Stimulated activated CD8-positive, alpha-beta memory T cell treated with anti-CD3 and anti-CD28 coated beads, Interleukin-12 subunit alpha, Interleukin-12 subunit beta, amount 100 ng/mL, for 4 hours (primary cell): ENCODE measurements around the gene MACROD2.

Source experiments
- DNase-seq: peaks from one replicate; pipeline ENCODE4 v3.0.0-alpha.2; 2020; ENCODE audit warnings: low read depth

MACROD2 gene

GRCh38 chr20:15288106-15288505, 1292.8 kb downstream of the MACROD2 start:
- DNase-seq: no peak

- no peak for DNase-seq
Measured at GRCh38 chr20:15289337-15289736, 1294.0 kb downstream of the MACROD2 start.

DNA sequence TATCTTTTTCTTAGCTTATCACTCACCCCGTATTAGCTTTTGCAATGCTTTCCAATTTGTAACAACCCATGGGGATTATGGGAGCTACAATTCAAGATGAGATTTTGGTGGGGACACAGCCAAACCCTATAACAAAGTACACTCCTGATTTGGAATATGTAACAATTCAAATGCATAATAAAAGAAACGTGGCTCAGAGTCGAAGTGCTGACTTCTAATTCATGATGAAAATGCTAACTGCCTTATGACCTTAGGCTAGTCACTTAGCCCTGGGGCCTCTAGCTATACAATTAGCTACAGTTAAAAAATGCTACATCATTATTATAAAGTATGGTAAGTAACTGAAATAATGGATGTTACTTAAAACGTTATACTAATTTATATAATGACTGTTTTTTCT, 1297.1 kb downstream of the MACROD2 start:
- DNase-seq: no peak

- no peak for DNase-seq
Measured at GRCh38 chr20:15296422-15296821, 1301.1 kb downstream of the MACROD2 start.

DNA sequence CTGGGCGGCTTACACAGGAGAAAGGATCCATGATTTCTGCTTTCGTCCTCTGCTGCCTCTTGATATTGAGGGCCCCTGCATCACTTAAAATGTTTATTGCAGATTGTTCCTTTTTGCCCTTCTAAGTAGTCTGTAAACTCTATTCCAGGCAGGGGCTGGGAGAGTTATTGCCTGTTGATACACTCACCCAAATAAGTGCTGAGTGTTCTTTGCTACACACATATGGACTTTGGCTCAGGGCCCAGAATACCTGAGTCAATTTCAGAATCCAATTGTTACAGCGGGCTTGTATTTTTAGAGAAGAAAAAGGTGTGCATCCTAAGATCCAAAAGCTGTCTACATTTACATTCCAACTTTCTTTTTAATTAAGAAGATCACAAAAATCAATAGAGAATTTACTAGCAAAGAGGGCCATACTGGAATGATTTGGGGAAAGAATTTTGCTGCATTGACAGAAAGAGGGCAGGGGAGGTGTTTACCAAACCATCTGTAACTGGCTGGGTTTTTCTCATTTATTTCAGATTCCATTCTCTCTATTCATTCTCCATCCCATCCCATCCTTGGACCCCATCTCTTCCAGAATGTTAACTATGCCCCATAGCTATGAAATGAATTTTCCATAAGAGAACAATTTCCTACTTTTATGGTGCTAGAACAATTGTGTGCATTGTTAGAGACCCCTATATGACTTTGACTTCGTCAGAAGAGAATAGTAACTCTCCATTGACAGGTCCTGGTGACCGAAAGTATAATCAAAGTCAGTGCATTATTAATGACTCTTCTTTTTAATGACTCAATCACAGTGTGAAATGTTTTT, 1302.0 kb downstream of the MACROD2 start:
- no peak for DNase-seq

DNA sequence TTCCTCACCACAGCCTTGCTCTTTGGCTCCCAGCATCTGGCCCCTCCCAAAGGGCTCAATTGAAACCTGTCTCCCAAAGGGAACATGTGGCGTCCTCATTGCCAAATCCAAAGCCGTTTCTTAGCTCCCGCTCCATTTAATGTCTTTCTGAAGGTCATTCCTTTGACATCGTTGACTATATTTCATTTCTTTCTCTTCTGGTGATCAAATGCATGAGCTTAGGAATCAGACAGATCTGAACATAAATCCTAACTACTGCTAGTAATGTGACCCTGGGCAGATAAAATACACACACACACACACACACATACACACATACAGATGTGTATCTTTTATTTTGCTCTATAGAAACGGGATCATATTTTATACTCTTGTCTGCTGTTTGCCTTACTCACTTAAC, 1306.8 kb downstream of the MACROD2 start:
- DNase-seq: no peak

DNA sequence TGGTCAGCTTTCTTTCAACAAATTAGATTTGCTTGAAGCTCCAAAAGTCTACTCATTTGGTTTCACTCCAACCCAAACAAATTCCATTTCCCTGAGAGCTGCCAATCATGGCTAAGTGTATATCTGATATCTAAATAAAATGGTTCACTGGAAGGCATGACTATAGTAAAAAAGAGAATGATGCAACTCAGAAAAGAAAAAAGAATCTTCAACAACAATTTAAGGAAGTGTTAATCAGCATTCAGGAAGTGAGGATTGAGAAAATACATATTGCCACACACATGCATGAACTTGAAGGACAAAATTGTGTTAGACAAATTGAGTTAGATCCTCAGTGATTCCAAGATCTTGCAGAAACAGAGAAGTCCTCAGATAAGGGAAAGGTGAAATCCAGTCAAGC, 1315.0 kb downstream of the MACROD2 start:
- no peak for DNase-seq

GRCh38 chr20:15316556-15316955, 1321.2 kb downstream of the MACROD2 start:
- no peak for DNase-seq

DNA sequence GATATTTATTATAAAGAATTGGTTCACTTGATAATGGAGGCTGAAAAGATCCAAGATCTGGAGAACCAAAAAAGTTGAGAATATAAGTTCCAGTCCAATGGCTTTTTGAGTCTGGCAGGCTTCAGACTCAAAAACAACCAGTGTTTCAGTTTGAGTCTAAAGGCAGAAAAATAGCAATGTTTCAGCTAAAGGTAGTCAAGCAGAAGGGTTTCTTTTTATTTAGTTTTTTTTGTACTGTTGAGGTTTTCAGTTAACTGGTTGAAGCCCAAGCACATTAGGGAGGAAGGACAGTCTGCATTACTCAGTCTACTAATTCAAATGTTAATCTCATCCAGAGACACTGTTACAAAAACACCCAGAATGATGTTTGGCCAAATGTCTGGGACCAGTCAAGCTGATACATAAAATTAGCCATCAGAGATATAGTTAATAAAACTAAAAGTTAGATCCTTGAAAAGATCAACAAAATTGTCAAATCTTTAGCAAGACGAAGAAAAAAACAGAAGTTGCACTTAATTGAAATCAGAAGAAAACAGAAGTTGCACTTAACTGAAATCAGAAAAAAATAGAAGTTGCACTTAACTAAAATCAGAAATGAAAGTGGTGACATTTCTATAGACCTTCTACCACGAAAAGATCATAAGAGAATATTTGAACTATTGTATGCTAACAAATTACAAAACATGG, 1322.4 kb downstream of the MACROD2 start:
- no peak for DNase-seq

DNA sequence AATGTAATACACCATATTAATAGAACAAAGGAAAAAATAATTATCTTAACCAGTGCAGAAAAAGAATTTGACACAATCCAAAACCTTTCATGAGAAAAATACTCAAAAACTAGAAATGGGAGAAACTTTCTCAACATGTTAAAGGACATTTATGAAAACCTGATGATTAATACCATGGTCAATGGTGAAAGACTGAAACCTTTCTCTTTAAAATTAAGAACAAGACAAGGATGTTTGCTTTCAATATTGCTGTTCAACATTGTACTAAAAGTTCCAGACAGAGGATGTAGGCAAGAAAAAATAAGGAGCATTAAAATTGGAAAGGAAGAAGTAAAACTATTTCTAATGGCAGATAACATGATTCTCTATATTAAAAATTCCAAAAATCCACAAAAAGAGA, 1323.4 kb downstream of the MACROD2 start:
- DNase-seq: no peak

- no peak for DNase-seq
Measured at GRCh38 chr20:15319439-15319838, 1324.1 kb downstream of the MACROD2 start.

GRCh38 chr20:15320941-15321340, 1325.6 kb downstream of the MACROD2 start:
- DNase-seq: no peak

- no peak for DNase-seq
Measured at GRCh38 chr20:15327123-15327522, 1331.8 kb downstream of the MACROD2 start.

- DNase-seq: no peak
Measured at GRCh38 chr20:15328084-15328483, 1332.8 kb downstream of the MACROD2 start.

DNA sequence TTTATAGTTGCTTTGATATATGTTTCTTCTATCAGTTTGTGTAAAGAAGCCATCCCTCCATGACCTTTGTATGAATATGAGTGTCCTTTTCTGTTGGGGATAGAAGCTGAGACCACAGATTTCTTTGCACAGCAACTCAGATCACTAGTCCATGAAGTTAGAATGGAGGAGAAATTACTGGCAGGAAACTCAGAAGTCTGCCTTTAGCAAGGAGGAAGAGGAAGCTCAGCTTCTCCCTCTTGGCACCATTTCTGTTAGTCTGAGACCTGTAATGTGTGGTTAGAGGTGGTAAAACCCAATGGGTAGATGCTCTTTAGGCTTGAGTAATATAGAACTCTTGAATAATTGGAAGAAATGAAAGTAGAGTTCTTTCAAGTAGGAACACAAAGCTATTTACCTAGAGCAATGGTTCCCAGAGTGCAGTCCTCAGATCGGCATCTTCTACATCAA, 1337.4 kb downstream of the MACROD2 start:
- no peak for DNase-seq

DNA sequence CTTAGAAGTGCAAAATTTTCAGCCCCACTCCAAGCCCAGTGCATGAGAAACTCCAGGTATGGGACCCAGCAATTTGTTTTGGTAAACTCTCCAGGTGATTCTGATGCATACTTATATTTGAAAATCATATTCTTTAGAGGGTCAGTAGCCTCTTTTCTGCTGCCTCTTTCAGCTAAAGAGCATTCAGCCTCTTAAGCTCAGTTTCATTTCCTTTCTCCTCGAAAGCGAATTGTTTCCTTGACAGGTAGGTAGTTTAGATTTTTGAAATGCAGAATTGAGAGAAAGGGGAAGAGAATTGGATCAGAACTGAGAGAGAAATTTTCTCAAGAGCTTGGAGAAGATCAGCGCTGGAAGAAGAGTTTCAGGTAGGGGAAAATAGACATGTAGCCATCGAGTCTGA, 1337.9 kb downstream of the MACROD2 start:
- DNase-seq: no peak

- DNase-seq: no peak
Measured at GRCh38 chr20:15336011-15336410, 1340.7 kb downstream of the MACROD2 start.

DNA sequence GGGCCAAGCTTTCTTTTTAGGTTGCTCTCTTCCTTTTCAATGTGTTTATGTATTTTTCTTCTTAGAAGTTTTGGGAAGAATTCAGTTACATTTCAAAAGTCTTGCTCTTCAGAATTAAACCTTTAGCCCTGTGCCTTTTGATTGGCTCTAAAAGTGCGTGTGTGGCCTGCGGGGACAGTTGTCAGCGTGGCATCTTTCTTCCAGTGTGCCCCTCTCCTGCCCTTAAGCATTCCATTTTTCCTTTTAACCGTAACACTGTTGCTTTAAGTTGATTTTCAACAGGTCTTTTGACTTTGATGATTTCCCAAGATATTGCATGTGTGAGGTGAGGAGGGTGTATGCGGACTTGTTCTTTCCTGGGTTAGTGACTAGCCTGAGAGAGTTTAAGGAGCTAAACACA, 1341.2 kb downstream of the MACROD2 start:
- DNase-seq: no peak

GRCh38 chr20:15339264-15339663, 1343.9 kb downstream of the MACROD2 start:
- DNase-seq: no peak

DNA sequence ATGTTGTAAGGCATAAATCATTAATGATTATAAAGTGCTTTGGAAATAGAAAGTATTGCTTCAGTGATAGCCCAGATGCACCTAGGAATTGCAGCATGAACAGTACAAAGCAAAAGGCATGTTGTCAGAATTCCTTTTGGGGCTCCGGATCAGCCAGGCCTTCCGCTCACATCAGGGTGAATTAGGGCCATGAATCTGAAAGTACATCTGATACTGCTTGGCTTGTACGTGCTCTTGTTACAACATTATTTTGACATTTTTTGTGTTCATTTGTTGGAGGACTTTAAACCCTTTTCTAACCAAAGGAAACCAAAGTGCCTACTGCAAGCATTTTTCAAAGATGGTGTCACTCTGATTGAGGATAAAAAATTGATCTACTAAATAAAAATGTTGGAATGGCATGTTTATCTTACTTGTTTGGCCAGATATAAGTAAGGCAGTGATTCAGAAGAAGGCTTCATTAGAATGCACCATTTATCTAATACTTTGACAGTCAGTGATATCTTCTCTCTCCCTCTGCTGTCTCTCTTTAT, 1347.7 kb downstream of the MACROD2 start:
- DNase-seq: no peak

- DNase-seq: no peak
Measured at GRCh38 chr20:15345287-15345686, 1350.0 kb downstream of the MACROD2 start.

- no peak for DNase-seq
Measured at GRCh38 chr20:15346657-15347280, 1351.5 kb downstream of the MACROD2 start.

DNA sequence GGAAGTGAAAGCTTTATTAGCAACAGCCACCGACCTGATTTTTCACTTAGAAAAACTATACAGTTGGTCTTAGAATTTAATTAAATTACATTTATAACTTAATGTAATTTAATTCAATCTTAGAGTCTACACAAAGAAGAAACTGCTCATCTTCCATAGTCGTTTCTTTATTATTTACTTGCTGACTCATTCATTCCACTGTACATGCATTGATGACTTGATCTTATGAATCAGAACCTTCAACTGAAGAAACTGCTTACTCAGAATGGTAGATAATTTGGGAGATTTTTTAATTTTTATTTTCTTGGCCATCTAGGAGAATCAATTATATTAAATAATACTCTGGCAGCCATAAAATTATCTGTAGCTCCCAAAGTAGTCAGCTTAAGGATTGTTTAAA, 1363.7 kb downstream of the MACROD2 start:
- no peak for DNase-seq
